Testis (tissue), 3 donors: ENCODE results near the gene VEGFD. TPM values are rescaled to one million over a fixed set of nuclear protein-coding genes. Genes with fewer than 3 reads are reported as not detected.
"Not testable (repeated sequence)": the region's sequence is repeated elsewhere in the genome, so short reads cannot be mapped to it uniquely, and the experiment has no call there.

ENCODE experiments used
- DNase-seq: peaks from one replicate; pipeline ENCODE4 v3.0.0-alpha.2; 2019
- H3K27ac ChIP-seq, 2 donors: fragments of 200-600 bp; sonication (generic); one replicate each; pipeline ENCODE4 v1.5.1; 2019
- H3K27me3 ChIP-seq: fragments of 200-600 bp; sonication (generic); one replicate; pipeline ENCODE4 v1.5.1; 2019
- H3K36me3 ChIP-seq: fragments of 200-600 bp; sonication (generic); one replicate; pipeline ENCODE4 v1.5.1; 2017; ENCODE audit warnings: low read depth; ENCODE audit errors: missing control alignments
- H3K4me1 ChIP-seq: fragments of 200-600 bp; sonication (generic); one replicate; pipeline ENCODE4 v1.5.1; 2019
- H3K4me3 ChIP-seq, 2 donors: fragments of 200-600 bp; sonication (generic); one replicate each; pipeline ENCODE4 v1.5.1; 2017 to 2019
- H3K9me3 ChIP-seq: fragments of 200-600 bp; sonication (generic); one replicate; pipeline ENCODE4 v1.5.1; 2017
- CTCF ChIP-seq, 3 experiments: fragments of 450-650 bp in 2 of 3; fragments of 200-600 bp in 1 of 3; sonication (generic) in 1 of 3; IDR thresholded peaks; one replicate each; pipeline ENCODE4 v1.5.1; 2016 to 2019; ENCODE audit warnings: antibody characterized with exemption in 3 of 3, mild to moderate bottlenecking in 2 of 3, moderate library complexity in 1 of 3
- POLR2A ChIP-seq: fragments of 450-650 bp; IDR thresholded peaks from one replicate; pipeline ENCODE4 v1.6.1; 2017; ENCODE audit warnings: antibody characterized with exemption, mild to moderate bottlenecking, moderate library complexity
- WGBS, 2 donors: methylation state at CpG; one replicate each; pipeline ENCODE4 v1.1.5; 2018; 5-methylcytosine and 5-hydroxymethylcytosine counted together
- intact Hi-C: fragments of 100-400 bp; cut with DNase I; formaldehyde crosslinking; loops from one replicate; pipeline ENCODE4 v1.15.1; 2023; ENCODE audit warnings: low total_unique reads
- polyA plus RNA-seq: library from polyadenylated mRNA; stranded (reverse); fragments of 350-450 nt; fragmentation: Illumina TruSeq; extraction: RNeasy Lipid Tissue Mini Kit (QIAGEN cat#74804); gene quantifications from one replicate; pipeline ENCODE4 v1.2.3, GENCODE V29; 2014; ENCODE audit warnings: low read depth, low replicate concordance; ENCODE audit not compliant: insufficient read depth
- total RNA-seq, 2 donors: library from RNA; depleted of rRNA; stranded (reverse); fragments of >200 nt; gene quantifications; one replicate each; pipeline ENCODE4 v1.2.3, GENCODE V29; 2016

The VEGFD gene
- total and polyA plus RNA-seq, 3 donors from 2014 or later: 0.74 to 1.5 (median 1.3) TPM

DNA sequence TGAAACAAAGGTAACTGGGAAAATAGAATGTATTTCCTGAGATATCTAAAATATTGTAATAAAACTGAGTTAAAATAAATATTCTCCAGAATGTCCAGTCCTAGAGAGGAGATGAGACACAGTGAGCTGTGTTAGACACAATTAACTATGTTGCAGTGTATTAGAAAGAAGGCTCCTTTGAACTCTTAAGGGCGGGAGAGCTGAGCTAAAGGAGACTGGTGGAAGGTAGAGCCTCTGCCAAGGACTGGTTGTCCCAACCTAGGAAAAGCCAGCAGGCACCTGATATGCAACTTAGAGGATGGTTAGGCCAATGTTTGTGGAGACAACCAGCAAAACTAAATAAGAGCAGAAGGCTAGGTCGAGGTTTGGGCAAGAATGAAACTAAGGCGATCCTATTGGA lies 73.1 kb downstream of the VEGFD start:
- WGBS, 2 donors: 55 to 65% methylated on average over 3 of the region's 3 CpGs
- no peak for DNase-seq
- H3K36me3 ChIP-seq: no peaks in the 10 kb centered on the region
- H3K4me3 ChIP-seq: no peak overlapping the region
- H3K4me1 ChIP-seq: no peaks in the 10 kb centered on the region
- H3K27me3 ChIP-seq: no peaks in the 10 kb centered on the region
- TF ChIP-seq CTCF (IDR thresholded peaks at IDR 0.05) (no peak), POLR2A (no peak)
- H3K9me3 ChIP-seq: no peaks in the 10 kb centered on the region
- intact Hi-C loops: no loop called here
- H3K27ac ChIP-seq: no peak overlapping the region

DNA sequence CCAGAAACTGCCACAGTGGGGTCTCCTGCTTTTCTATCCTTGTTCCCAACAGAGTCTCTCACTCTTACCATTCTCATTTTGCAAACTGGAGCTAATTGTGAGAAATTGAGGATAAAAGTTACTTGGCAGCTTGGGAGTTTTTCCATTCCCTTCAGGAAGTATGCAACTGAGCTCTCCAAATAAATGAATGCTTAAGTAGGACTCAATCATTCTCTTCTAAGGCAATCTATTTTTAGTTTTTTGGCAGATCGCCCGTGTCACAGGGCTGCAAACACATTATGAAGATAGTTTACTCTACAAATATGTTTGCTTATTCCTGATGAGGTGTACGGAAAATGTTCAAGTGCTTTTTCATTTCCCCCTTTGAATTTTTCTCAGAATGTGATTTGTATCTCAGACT lies 74.1 kb downstream of the VEGFD start:
- Histone ChIP-seq H3K36me3 (no peaks in the 10 kb centered on the region), H3K27me3 (no peaks in the 10 kb centered on the region), H3K9me3 (no peaks in the 10 kb centered on the region), H3K4me1 (no peaks in the 10 kb centered on the region), H3K4me3 (no peak overlapping the region), H3K27ac (peak overlapping the region; percentile 30 to 39)
- TF ChIP-seq CTCF (IDR thresholded peaks at IDR 0.05) (no peak), POLR2A (no peak)
- peak; percentile 57 for DNase-seq
- intact Hi-C loops: no loop called here
- WGBS, 2 donors: 14 to 21% methylated on average over 3 of the region's 3 CpGs

GRCh38 chrX:15305899-15306298 lies 78.3 kb downstream of the VEGFD start:
- H3K36me3 ChIP-seq, H3K4me1 ChIP-seq, H3K27me3 ChIP-seq, H3K9me3 ChIP-seq, H3K27ac ChIP-seq, H3K4me3 ChIP-seq, DNase-seq, intact Hi-C loops: not testable (repeated sequence)
- WGBS, 2 donors: 87 to 88% methylated on average over 3 of the region's 3 CpGs

- Histone ChIP-seq H3K27ac (no peak overlapping the region), H3K4me3 (no peak overlapping the region), H3K27me3 (no peaks in the 10 kb centered on the region), H3K4me1 (no peaks in the 10 kb centered on the region), H3K9me3 (no peaks in the 10 kb centered on the region), H3K36me3 (no peaks in the 10 kb centered on the region)
- WGBS, 2 donors: 65 to 68% methylated on average over 3 to 4 of the region's 4 CpGs
- intact Hi-C loops: no loop called here
- no peak for TF ChIP-seq POLR2A
- no peak for TF ChIP-seq CTCF (IDR thresholded peaks at IDR 0.05)
- DNase-seq: peak; percentile 16
These were observed 82.3 kb downstream of the VEGFD start for GRCh38 chrX:15301924-15302323.

- Histone ChIP-seq H3K27me3 (no peaks in the 10 kb centered on the region), H3K27ac (no peak overlapping the region), H3K36me3 (no peaks in the 10 kb centered on the region), H3K4me3 (no peak overlapping the region), H3K9me3 (no peaks in the 10 kb centered on the region), H3K4me1 (no peaks in the 10 kb centered on the region)
- WGBS, 2 donors: 75 to 80% methylated on average over 4 of the region's 4 CpGs
- TF ChIP-seq POLR2A (no peak), CTCF (IDR thresholded peaks at IDR 0.05) (peak in 2 of 3 experiments; percentile 20 to 43)
- intact Hi-C loops: no loop called here
- no peak for DNase-seq
These were observed 84.0 kb downstream of the VEGFD start for GRCh38 chrX:15299941-15300851.
